ENCODE measurements around the gene LYVE1.
"Not testable (repeated sequence)": the region's sequence is repeated elsewhere in the genome, so short reads cannot be mapped to it uniquely, and the experiment has no call there.

The LYVE1 gene, protein sequence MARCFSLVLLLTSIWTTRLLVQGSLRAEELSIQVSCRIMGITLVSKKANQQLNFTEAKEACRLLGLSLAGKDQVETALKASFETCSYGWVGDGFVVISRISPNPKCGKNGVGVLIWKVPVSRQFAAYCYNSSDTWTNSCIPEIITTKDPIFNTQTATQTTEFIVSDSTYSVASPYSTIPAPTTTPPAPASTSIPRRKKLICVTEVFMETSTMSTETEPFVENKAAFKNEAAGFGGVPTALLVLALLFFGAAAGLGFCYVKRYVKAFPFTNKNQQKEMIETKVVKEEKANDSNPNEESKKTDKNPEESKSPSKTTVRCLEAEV

DNA sequence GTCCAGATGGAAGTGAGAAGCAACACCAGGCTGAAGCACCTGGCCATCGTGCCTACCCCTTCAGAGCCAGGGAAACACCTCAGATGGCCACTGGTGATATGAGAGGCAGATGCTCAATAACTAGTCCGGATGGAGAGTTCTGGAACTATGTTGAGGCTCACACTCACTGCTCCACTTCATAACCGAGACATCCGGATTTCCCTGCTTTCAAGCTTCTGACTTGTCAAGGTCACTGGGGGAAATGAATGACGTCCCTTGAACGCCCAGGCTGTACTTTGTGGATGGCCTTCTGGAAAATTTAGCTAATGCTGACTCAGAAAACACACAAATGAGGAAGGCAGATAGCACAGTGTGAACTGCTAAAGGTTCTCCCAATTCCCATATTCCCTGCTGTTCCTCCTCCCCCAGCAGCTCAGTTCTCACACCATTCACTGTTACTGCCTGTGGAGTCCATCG lies at the start of gene LYVE1:
Gene LYVE1 (minus strand): TSS at position 180 of the 456 bp plus-strand sequence. CDS start 133 bp downstream, at position 47.
- DNase-seq, result no peak

DNA sequence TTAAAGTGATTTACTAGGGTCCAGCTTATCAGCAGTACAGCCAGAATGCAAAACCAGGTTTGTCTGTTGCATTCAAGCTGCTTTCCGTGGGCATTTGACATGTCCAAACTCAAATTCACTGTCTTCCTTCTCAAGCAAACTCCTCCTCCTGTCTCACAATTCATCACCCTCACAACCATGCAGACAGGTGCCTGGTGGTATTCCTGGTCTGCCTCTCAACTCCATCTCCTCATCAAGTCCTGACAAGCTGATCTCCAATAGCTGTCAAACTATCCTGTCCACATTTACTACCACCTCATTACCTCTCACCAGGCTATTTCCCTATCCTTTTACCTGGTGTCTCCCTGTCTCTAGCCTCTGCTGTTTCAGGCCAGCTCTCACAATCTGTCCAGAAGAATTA lies 49.1 kb upstream of the LYVE1 start:
- DNase-seq, result no peak

DNA sequence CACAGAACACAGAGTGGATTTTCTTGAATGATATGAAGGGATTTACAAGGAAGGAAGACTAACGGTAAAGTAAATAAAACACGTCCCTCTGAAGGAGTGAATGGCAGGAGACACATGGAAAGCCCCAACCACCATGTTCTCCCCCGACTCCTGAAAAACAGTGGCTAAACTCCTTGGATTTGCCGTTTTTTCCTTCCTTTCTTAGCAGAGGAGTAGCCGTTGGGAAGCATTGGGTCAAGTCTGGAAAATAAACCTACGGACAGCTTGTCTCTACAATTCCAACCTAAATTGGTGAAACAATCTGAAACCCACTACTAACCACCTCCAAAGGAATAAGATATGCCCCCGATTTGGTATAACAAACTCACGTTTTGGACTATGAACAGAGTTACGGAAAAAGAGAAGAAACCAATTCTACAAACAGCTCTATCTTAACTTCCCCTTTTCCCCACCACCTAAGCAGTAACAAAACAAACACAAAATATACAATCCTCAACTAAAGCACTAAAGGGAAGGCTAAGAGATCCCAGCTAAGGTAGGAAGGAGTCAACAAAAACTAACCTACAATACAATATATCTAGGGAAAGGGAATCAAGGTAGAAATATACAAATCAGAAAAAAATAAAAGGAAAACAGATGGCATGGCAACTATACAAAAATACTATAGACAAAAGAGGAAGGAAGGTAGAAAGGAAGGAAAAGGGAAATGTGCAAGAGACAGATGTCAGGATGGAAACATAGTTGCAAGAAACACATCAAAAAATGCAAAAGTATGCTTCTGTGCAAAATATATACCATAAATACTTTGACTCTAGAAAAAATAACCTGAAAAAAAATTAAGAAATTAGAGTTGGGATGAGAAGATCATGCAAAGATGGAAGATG lies 43.8 kb upstream of the LYVE1 start:
- DNase-seq, result no peak

DNA sequence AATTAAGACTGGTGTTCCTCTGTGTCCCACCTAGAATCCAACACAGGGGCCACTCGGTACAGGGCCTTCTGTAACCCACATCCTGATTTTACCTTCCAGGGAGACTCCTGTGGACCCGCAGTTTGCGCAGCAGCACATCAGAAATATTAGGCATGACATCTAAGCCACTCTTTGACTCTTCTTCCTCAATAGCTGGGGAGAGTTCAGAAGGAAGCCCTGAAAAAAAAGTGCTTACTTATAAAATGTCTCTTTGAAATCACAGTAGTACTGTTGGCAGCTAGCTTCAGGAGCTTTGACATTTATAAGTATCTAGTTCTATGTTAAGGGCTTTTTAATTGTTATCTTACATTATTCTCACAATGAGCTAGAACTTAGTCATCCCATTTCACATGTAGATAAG lies 41.2 kb upstream of the LYVE1 start:
- DNase-seq, result no peak

DNA sequence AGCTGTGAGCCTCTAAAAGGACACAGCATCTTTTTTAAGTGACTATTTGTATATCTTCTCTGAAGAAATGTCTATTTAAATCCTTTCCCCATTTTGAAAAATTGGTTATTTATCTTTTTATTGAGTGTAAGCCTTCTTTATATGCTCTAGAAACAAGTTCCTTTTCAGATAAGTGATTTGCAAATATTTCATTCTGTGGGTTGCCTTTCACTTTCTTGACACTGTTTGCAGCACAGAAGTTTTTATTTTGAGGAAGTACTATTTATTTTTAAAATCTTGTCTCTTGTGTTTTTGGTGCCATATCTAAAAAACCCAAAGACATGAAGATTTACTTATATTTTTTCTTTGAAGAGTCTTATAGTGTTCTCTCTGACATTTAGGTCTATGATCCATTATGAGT lies 40.1 kb upstream of the LYVE1 start:
- DNase-seq, result no peak

DNA sequence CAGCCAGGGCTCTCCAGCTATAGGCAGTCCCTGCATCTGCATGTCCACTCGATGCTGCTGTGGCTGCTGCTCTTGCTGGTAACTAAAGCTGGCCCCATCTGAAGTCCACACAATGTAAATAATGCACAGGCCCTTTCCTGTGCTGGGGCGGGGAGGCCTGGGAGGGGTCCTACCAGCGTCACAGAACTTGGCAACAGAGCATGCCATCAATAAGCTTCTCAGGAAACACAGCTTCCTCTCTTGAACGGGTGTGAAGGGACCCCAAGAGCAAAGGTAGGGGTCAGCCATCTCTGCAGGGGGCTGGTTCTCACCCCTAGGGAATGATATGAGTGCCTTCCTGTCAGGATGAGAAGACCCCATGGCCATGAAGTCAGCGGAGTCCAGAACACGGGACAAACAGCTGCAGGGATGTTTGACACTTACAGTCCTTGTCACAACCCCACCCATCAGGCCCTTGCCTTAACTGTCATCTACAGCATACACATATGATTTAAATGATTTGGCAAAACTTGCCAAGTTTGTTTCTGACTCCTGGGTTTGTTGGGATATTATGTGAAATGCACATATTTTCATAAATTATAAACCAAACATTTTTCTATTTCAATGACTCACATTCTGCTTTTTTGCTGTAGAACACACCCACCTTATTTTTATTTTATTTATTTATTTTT lies 39.1 kb upstream of the LYVE1 start:
- DNase-seq, result no peak

DNA sequence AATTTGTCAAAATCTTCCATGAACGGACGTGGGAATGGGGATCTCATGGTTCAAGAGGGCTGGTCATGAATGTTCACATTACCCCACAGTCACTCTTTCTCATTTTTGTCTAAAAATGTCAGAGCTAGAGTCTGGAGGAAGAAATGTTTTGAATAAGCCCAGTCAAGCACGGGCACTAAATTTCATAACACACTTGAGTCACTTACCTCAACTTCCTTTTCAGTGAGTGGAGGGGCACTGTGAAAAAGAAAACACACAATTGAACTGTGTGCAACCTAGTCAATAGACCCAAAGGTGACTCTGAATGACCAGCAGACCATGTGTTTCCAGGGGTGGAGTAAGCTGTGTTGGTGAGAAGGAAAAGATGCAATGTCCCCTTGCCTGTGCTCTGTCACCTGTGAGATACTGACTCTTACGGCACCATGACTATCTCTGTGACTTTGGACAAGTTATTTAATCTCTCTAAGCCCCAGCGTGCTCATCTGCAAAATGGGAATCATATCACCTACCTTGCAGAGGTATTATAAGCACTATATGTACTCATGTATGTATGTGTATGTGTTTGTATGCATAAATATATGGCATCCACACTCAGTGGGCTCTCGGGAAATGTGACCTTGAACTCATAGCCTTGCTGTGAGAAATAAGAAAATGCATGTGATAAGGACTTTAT lies 38.2 kb upstream of the LYVE1 start:
- DNase-seq, result no peak

DNA sequence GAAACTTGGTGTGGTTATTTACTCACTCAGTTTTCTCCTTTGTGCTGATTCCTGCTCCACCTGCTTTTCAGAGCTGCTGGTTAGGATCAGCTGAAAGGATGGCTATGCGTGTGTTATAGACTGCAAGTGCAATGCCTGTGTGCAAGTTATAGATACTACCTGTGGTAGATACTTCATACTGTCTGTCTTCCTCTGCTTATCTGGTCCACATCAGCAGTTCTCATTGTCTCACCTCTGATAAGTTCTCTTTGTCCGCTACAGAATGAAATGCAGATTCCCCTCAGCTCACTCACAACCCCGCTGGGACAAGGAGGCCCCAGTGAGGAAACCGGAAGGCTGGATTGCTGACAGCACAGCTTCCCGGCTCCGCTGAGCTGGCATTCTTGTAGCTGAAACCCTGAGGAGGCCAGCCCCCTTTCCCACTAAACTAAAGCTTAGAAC lies 37.5 kb upstream of the LYVE1 start:
- DNase-seq, result no peak

DNA sequence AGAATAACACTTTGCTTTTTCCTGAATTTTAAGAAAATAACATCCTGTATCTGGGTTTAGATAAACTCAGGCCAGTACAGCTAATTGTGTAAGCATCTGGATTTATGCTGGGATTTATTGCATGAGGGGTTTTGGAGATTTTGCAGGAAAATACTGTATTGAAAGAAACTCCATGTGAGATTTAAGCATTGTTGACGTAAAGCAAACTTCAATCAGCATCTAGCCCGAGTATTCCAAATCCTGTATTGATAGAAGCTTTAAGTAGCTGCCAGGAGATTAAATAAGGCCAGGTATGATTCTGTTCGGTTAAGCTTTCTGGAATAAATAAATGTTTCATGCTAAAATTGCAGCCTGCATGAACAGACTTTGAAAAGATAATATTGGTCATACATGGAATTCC lies 36.3 kb upstream of the LYVE1 start:
- no peak for DNase-seq

DNA sequence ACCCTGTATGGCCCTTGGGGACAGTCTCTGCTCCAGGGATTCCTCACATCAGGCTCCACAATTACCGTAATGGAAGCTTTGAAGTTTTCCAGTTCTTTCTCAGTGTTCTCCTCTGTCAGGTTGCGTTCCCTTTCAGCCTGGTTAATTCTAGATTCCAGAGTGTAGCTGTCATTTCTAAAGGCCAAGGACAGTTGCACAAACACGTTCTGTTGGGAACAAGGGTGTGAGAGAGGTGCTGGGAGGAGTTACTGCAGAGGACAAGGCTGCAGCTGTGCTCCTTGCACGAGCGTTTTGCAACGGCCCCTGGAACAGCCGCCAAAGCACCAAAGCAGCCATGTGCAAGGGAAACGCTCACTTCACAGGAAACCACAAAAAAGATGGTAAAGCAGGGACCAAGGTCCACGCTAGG lies 35.9 kb upstream of the LYVE1 start:
- DNase-seq, result no peak

DNA sequence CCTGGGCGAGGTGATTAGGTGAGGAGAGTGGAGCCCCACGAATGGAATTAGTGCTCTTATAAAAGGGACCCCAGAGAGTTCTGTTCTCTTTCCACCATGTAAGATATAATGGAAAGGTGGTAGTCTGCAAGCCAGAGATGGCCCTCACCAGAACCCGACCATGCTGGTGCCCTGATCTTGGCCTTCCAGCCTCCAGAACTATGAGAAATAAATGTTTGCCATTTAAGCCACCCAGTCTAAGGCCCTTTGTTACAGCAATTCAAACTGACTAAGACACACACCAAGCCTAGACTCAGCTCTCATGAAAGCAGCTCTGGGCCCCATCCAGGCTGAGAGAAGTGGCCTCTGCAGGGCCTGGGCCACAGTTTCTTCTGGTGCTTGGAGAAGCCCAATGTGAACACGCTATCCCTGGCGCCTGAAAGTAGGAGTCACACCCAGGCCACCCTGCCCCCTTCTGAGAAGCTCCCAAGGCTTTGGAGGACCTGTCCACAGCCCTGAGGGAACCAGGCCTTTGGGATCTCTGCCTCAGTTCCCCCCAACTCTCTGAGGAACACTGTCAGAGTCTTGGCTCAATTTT lies 35.3 kb upstream of the LYVE1 start:
- no peak for DNase-seq

DNA sequence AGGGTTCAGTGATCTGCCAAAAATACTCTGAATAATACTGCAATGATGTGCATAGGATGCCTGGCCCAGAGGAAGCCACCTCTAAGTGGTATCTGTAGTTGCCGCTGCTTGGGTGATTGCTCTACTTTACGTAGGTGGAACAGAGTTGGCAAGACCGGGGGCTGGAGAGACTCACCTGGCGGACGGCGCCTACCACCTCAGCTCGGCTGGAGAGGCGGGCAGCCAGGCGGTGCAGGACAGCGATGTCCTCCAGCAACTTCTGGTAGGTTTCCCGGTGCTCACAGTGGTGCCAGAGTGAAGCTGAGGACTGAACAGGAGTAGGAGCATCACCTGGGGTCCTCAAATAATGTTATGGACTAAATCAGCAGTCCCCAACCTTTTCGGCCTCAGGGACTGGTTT lies 34.5 kb upstream of the LYVE1 start:
- DNase-seq, result no peak

DNA sequence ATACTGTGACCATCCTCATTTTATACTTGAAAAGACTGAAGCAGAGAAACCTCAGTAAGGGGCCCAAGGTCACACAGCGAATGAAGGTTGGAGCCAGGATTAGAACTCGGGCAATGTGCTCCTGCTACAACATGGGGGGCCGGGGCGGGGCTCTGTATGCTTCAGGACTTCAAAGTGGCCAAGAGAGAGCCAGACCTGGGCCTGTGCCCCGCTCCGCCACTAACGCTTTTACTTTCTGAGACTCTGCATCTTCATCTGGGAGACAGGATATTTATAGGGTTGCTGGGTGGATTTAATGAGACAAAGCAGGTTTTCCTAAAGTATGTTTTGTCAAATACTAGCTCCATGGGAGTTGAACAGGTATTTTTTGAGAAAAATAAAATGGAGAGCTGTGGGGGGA lies 33.9 kb upstream of the LYVE1 start:
- DNase-seq, result no peak

DNA sequence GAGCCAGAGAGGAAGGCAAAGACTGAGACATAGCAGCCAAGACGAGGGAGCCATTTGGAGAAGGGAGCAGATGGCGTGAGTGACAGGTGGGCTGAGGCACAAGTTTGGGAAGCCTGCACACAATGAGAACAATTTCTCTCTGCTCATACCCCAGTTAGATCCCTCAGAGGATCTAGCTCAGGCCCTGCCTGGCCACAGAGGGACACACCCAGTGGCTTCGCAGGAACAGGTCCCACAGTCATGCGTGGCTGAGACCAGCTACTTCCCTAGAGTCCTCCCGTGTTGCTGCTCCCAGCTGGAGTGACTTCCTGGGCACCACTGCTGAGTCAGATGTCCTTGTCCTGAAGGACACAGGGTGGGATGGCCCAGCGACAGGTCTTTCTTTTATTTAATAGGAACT lies 33.4 kb upstream of the LYVE1 start:
- no peak for DNase-seq

DNA sequence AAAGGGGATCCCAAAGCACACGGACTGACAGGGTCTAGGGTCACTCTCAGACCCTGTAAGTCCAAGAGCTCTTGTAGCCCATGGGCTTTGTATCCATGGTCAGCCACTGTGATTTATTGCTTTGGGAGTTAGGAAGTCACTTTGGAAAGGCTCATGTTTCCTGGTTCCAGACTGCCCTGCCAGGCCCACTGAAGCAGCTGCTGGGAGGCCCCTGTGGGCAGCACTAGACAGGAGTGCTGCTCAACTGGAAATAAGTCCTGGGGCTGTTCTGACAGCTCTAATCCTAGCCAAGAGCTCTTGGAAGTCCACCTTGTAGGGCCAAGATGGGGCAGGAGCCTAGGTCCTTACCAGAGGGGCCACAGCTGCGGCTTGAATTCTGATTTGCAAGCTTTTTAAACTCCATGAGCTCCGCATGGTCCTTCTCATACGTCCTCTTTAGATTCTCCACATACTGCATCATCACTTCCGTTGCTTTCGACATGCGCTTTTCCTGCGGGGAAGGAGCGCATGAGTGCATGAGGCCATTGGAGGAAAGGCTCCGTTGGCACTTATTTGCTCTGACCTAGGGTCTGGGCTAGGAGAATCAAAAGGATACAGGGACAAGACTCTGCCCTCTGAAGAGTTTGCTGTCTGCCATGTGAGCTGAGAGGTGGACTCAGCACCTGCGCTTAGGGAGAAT lies 32.2 kb upstream of the LYVE1 start:
- no peak for DNase-seq

DNA sequence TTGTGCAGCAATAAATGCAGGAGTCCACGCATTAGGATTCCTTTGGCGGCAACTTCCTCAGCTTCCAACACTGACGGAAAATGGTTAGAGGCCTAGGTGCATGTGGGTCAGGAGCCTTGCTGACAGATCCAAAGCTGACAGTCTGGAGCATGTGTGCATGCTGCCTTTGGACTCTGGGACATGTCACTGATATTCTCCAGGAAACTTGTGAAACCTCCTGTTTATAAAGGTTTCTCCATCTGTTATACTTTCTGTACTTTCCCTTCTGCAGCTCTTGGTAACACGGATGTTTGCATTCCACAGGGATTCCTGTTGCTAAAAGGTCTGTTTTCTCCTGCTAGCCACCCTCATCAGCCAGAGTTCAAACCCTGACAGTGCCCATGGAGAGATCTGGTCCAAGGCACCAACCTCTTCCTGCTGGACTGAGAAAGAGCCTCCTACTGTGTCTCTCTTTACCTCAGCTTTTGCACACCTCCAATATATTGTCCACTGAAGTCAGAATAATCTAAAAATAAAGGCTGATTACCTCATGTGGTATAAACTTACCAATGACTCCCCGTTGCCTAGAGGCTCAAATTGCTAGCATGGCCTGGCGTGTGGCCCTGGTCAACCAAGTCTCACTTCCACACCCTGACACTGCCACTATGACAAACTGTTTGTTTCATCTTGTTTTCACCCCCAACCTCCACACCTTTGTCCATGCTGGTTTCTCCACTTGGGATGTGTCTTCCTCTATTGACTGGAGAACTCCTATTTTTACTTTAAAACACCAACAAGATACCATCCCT lies 31.1 kb upstream of the LYVE1 start:
- DNase-seq, result no peak

DNA sequence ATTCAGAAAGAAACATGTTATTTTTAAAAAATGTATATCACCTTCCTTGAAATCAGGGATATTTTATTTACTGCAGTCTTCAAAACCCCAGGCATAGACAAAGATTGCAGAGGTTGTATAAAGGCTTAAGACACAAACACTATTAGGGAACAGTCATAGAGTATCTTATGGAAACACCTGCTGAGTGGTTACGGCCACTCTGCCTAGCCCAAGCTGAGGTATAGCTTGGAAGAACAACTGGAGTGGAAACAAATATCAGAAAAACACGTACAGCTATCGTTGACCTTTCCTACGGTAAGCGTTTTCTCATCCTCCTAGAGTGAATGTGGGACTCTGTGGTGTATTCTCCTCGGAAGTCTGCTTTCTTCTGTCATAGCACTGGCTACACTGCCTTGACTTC lies 30.4 kb upstream of the LYVE1 start:
- DNase-seq, result no peak

DNA sequence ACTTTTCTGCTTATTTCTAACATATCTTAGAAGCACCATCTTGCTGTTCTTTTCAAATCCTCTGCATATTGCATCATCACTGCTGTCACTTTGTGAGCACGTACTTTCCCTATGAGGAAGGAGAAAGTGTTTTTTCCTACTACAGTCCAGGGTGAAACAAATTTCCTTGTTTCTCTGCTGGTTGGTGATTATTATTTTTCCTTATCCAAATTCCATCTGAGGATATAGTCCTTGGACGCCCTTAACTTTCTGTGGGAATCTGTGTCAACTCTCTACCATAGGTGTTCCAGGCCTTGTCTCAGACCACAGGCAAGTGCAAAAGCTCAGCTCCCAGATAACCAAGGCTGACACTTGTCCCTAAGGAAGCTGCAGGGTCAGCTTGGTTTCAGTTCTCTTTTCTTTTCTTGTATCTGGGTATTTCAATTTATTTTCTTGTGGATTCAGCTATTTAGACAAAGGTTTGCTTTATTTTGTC lies 29.4 kb upstream of the LYVE1 start:
- no peak for DNase-seq

DNA sequence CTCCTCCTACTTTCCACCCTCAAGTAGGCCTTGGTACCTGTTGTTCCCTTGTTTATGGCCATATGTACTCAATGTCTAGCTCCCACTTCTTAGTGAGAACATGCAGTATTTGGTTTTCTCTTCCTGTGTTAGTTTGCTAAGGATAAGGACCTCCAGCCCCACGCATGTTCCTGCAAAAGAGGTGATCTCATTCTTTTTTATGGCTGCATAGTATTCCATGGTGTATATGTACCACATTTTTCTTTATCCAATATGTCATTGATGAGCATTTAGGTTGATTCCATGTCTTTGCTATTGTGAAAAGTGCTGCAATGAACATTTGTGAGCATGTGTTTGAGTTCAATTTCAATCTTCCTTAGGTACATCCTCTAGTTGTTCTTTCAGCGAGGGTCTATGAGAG lies 27.4 kb upstream of the LYVE1 start:
- not testable (repeated sequence) for DNase-seq

DNA sequence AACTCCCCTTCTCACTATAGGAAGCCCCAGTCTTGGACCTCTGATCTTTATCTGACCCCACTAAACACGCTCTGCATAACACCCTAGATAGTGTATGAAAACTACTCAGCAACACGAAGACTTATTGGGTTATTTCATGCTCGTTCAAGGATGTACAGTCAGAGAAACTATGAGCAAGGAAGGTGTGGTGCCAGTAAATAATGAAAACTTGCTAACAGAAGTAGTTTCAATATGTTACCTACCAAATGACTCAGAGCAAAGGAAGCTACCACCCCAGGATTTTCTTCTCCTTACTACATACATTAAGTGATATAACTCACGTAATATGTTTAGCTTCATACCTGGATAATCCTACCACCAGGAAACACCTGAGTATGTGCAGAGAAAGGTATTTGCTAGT lies 25.9 kb upstream of the LYVE1 start:
- DNase-seq, result no peak

DNA sequence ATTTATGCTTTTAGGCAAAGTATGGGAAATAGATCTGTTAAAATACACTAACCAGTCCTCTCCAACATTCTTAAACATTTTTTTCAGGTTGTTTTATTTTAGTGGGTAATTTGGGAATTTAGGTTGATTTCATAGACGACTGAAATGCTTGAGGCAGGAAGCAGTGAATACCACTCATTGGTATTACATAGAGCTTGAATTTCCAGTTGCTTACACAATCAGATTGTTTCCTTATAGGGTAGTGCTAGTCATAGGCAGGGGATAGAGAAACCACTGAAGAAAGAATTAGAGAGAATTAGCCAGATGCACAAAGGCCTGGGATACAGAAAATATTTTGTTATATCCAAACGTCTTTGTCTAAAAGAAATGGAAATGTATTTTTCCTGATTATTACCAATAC lies 23.9 kb upstream of the LYVE1 start:
- peak in 1 of 2 experiments; percentile 11 for DNase-seq
